K562 (cell line): ENCODE data around the gene TLCD5. TPM values are rescaled to one million over a fixed set of nuclear protein-coding genes. Genes with fewer than 3 reads are reported as not detected.

Experiments used
- COPS2 ChIP-seq: fragments of 450-650 bp; conservative IDR thresholded peaks from 2 replicates; pipeline ENCODE4 v1.6.1; 2016; ENCODE audit warnings: mild to moderate bottlenecking, moderate library complexity
- ETS2 ChIP-seq: IDR thresholded peaks from 2 replicates; pipeline ENCODE4 v1.6.1; 2016; ENCODE audit warnings: borderline replicate concordance, missing genetic modification characterization, mild to moderate bottlenecking, moderate library complexity, missing compliant biosample characterization; ENCODE audit not compliant: poor library complexity, severe bottlenecking
- MXI1 ChIP-seq: IDR thresholded peaks from 2 replicates; pipeline ENCODE4 v1.6.1; 2011; ENCODE audit warnings: low read depth, mild to moderate bottlenecking, improper control_type of control experiment, low read length
- NFRKB ChIP-seq: fragments of 450-650 bp; IDR thresholded peaks from 2 replicates; pipeline ENCODE4 v1.6.1; 2016; ENCODE audit warnings: low read depth
- NUFIP1 ChIP-seq: fragments of 450-650 bp; IDR thresholded peaks from 2 replicates; pipeline ENCODE4 v1.6.1; 2018; ENCODE audit not compliant: partially characterized antibody
- SIN3A ChIP-seq, 2 experiments: fragments of 150-350 bp in 1 of 2; IDR thresholded peaks; 2 replicates each; pipeline ENCODE4 v1.6.1; 2011 to 2016; ENCODE audit warnings: borderline replicate concordance in 2 of 2, low read depth in 2 of 2, low read length in 2 of 2, mild to moderate bottlenecking in 2 of 2, moderate library complexity in 2 of 2; ENCODE audit not compliant: control insufficient read depth in 1 of 2
- SRSF1 ChIP-seq: fragments of 200-400 bp; formaldehyde crosslinking; IDR thresholded peaks from 2 replicates; pipeline ENCODE4 v1.6.1; 2017; ENCODE audit warnings: mild to moderate bottlenecking, low read depth, low read length, moderate library complexity
- ZNF274 ChIP-seq: IDR thresholded peaks from 2 replicates; pipeline ENCODE4 v1.6.1; 2011; ENCODE audit warnings: low read depth, mild to moderate bottlenecking, low read length, moderate library complexity, borderline replicate concordance
- ZNF407 ChIP-seq: fragments of 450-650 bp; IDR thresholded peaks from 2 replicates; pipeline ENCODE4 v1.6.1; 2016; ENCODE audit warnings: low read depth
- ZNF507 ChIP-seq: conservative IDR thresholded peaks from 2 replicates; pipeline ENCODE4 v1.6.1; 2017; ENCODE audit warnings: missing genetic modification characterization, missing compliant biosample characterization
- polyA plus RNA-seq, 8 experiments: library from polyadenylated mRNA; depleted of rRNA in 4 of 8; stranded (reverse) in 5 of 8; unstranded in 3 of 8; fragments of >200 nt; fragmentation: Nextera tagmentation in 2 of 8; fragmentation: Illumina TruSeq in 1 of 8; extraction: Ambion mirVana in 2 of 8; extraction: Trizol in 1 of 8; gene quantifications; 2 replicates each; pipeline versions ENCODE4 v1.2.1 to v1.2.3, GENCODE V29; 2011 to 2014; ENCODE audit warnings: inconsistent platforms in 1 of 8, missing spikeins in 1 of 8
- total RNA-seq, 7 experiments: library from RNA; depleted of rRNA in 6 of 7; stranded (reverse); fragments of >200 nt in 6 of 7; fragmentation: Illumina TruSeq in 2 of 7; extraction: Trizol in 2 of 7; gene quantifications; 2 replicates each; pipeline versions ENCODE4 v1.2.1 to v1.2.3, GENCODE V29; 2011 to 2021; ENCODE audit warnings: low replicate concordance in 1 of 7
- TF ChIP-seq, protein P1 (sequence below): fragments of 450-650 bp; IDR thresholded peaks from 2 replicates; pipeline ENCODE4 v1.6.1; 2016; ENCODE audit warnings: antibody characterized with exemption

Gene TLCD5
- total and polyA plus RNA-seq, 9 of the 15 experiments (the other 6 are each of a cell fraction or from before 2014, with no cell fraction given): 0.94 to 5.1 (median 1.6) TPM

DNA sequence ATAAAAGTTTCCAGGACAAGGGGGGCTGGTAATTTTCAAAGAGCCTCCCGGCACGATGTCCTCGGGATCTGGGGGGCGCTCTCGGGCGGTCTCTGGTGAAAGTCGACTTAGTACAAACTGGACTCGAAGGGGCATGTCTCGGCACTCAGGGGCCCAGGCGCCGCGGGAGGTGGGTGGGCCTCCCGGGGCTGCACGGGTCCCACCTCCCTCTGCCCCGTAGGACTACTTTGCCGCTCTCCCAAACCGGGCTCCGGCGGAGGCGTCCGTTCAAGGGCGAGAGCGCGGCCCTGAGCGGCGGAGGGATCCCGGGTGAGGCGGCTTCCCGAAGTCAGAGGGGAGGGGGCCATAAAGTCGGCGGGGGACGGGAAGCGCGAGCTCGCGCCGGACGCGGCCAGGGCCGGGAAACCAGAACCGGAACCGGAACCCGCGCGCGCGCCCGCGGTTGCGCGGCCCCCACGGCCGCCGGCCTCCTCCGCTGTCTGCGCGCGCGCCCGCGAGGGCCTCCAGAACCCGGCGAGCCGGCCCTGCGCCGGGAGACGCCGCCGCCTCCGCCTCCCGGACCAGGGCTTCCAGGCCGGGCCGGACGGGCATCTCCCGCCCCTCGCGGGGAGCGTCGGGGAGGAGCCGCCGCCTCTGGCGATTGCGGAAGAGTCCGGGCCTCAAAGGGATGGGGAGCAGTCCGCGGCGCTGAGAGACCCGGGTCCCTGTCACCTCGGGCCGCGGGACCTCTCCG is 11.0 kb downstream of the TLCD5 start, which contains the start of gene ARHGEF12 (continued):
- 0 out of 2 replicates have a peak, but pooled peaks have one; percentile 49 for TF ChIP-seq ZNF407
- no peak for TF ChIP-seq ZNF507
- no peak; the same call in 1 of the 2 replicates for TF ChIP-seq ZNF274
- TF ChIP-seq COPS2: no peak
- TF ChIP-seq NFRKB: 0 out of 2 replicates have a peak, but pooled peaks have one; percentile 36
- no peak for TF ChIP-seq NUFIP1
- peak in 1 of 2 experiments; percentile 70; a peak in 1 of 4 replicates for TF ChIP-seq SIN3A (IDR thresholded peaks at IDR 0.05; ENCODE audit: borderline replicate concordance in 2 of 2, control insufficient read depth in 1 of 2, low read depth in 2 of 2, low read length in 2 of 2)
- no peak for TF ChIP-seq MXI1
- TF ChIP-seq, protein P1, sequence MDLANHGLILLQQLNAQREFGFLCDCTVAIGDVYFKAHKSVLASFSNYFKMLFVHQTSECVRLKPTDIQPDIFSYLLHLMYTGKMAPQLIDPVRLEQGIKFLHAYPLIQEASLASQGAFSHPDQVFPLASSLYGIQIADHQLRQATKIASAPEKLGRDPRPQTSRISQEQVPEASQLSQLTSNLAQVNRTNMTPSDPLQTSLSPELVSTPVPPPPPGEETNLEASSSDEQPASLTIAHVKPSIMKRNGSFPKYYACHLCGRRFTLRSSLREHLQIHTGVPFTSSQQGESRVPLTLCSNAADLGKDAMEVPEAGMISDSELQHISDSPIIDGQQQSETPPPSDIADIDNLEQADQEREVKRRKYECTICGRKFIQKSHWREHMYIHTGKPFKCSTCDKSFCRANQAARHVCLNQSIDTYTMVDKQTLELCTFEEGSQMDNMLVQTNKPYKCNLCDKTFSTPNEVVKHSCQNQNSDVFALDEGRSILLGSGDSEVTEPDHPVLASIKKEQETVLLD: peak; percentile 88
- TF ChIP-seq SRSF1: 0 out of 2 replicates have a peak, but pooled peaks have one; percentile 55
- TF ChIP-seq ETS2: no peak
